Stimulated activated CD8-positive, alpha-beta memory T cell treated with anti-CD3 and anti-CD28 coated beads, Interleukin-12 subunit alpha, Interleukin-12 subunit beta, amount 100 ng/mL, for 4 hours (primary cell): Measurements from ENCODE around the gene PLEKHG5.
"Not testable (repeated sequence)": the region's sequence is repeated elsewhere in the genome, so short reads cannot be mapped to it uniquely, and the experiment has no call there.

Source experiments
- DNase-seq: peaks from one replicate; pipeline ENCODE4 v3.0.0-alpha.2; 2020; ENCODE audit warnings: low read depth

Gene PLEKHG5

DNA sequence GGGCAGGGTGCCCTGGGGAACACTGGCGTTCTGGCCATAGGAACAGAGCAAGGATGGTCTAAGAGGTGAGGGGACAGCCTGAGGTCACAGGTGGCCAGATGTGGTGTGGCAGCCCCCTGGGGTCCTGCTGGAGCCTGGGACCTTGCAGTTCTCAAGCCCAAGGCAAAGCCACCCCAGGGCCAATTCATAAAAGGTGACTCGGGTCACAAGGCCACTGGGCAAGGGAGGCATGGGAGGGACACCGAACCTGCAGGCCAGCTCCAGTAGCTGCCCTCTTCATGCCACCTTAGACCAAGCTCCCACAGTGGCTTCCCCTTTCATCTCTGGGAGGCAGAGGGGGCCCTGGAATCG lies 44.8 kb downstream of the PLEKHG5 start:
- DNase-seq, result no peak

DNA sequence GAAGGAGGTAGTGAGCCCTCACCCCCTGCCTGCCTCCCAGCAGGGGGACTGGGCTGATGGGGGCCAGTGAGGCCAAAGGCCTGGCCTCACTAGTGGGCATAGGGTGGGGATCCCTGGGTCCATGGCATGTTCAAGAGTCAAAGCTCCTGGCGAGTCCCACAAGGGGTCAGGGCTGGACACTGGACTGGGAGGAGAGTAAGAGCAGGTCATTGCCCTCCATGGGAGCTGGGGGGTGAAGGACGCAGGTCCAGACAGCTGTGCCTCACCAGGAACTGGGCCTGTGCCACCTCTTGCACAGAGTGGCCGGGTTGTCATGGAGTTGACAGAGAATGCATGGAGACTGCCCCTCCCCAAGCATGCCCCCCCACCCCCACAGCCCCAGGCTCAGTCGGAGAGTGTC lies 45.5 kb downstream of the PLEKHG5 start:
- DNase-seq, result not testable (repeated sequence)

DNA sequence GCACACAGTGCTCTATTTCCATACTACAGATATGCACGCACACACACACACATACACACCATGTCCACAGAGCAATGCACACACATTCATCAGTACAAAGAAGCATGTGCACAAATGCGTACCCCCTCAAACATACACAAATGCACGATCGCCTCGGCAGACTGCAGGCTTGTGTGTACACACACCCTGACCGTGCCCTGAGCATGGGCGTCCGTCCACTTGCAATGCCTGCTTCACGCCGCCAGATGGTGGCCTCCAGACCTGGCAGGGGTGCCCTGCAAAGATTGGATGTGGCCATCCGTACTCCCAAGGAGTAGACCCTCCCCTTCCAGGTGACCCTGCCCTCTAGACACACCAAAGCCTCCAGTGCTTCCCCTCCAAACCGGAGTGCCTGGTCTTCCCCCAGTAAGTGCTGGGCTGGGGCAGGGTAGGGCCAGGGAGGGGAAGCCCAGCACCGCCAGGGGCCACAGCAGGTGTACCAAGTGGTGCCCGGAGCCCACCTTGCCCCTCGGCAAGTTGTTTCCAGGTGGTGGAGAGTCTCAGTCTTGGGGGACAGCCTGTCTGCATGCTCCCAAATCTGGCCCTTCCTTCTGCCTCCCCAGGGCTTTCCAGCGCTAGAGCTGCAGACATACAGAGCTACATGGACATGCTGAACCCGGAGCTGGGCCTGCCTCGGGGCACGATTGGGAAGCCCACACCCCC lies 46.3 kb downstream of the PLEKHG5 start:
- no peak for DNase-seq

DNA sequence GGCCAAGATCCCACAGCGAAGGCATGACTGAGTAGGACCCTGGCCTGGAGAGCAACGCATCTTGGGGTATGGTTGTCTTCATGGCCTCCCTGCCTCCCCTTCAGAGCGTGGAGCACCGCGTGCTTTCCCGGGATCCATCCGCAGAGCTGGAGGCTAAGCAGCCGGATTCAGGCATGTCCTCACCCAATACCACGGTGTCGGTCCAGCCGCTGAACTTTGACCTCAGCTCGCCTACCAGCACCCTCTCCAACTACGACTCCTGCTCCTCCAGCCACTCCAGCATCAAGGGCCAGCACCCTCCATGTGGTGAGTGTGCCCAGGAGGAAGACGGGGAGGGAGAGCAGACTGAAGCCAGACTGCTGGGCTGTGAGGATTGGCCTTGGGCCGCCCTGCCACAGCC lies 47.1 kb downstream of the PLEKHG5 start:
- no peak for DNase-seq

DNA sequence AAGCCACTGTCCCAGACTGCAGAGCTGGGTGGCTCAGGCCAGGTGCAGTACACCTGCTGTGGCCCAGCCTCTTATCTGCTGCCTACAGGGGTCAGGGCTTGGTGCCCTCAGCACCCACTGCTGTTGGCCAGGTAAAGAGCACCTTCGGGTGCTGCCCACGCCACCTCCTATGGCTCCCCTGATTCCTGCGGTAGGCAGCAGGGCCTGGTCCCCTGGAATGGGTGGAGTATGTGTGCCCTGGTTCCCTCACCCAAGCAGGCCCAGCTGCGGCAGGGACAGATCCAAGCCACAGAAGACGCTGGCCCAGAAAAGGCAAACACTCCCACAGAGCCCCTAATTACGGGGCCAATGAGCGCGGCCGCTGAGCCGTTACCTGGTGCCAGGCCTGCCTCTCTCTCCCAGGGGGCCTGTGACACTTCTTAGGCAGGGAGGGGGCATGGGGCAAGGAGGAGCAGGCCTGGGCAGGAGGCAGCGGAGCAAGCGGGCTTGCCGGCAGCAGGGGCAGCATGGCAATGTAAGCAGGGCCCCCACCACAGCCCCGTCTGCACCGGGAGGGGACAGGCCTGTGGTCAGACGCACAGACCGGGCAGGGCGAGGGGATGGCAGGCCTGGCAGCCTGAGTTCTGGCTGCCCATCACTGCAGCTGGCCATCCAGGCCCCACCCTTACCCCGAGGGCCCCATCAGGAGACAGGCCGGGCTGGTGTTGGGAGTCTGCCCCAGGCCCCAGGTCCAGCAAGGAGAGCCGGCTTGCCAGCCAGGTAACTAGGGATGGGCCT lies 47.9 kb downstream of the PLEKHG5 start:
- no peak for DNase-seq

DNA sequence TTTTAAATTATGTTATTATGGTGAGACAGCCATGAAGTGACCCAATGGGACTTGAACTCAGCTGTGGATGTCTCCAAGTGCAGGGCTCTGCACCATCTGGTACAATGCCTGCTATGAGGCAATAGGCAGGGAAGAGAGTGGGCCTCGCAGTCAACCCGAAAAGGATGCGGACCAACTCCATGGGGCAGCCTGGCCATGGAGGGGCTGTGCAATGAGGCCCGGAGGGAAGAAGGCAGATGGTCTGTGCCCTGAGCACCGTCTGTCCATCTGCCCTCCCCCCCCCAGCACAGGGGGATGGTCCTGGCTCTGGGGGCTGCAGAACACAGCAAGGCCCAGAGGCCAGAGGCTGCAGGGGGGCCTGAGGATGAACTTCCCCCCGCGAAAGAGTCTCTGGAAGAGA lies 49.9 kb downstream of the PLEKHG5 start:
- DNase-seq, result no peak

DNA sequence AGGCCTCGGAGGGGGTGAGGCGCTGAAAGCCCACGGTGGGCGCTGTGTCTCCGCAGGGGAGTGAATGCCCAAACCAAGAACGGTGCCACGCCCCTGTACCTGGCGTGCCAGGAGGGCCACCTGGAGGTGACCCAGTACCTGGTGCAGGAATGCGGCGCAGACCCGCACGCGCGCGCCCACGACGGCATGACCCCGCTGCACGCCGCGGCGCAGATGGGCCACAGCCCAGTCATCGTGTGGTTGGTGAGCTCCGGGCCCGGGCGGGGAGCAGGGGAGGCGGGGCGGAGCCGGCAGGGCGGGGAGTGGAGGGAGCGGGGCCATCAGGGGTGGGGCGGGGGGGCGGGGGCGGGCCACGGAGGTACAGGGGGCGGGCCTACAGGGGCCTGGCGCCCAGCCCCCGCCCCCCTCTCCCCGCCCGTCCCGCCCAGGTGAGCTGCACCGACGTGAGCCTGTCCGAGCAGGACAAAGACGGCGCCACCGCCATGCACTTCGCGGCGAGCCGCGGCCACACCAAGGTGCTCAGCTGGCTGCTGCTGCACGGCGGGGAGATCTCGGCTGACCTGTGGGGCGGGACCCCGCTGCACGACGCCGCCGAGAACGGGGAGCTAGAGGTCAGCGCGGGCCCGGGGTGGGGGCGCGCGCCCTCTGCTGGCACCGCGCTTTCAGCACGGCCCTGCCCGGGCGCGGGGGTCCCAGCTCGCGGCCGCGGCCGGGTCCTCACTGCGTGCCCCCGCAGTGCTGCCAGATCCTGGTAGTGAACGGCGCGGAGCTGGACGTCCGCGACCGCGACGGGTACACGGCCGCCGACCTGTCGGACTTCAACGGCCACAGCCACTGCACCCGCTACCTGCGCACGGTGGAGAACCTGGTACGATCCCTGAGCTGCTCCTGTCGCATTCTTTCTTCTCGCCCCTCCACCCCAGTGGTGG lies 51.0 kb downstream of the PLEKHG5 start:
- peak; percentile 57 for DNase-seq

DNA sequence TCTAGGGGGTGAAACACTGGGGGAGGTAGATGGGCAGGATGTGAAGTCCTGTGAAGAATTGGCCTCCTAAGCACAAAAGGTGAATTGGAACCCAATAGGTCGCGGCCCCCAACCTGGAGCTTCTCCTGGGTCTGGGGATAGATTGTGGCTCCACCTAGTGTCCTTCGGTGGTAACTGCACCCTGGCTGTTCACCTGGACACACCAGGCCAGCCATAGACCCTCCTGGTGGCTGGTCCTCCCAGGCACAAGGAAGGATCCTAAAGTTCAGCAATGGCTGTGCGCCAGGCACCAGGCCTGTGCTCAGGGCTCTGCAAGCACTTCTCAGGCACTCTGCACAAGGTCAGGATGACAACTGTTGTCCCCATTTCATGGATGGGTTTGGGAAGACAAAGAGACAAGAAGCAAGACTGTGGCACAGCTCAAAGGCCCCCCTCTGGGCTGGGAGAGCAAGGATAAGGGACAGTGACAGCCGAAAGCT lies 53.4 kb downstream of the PLEKHG5 start:
- DNase-seq, result peak; percentile 41

DNA sequence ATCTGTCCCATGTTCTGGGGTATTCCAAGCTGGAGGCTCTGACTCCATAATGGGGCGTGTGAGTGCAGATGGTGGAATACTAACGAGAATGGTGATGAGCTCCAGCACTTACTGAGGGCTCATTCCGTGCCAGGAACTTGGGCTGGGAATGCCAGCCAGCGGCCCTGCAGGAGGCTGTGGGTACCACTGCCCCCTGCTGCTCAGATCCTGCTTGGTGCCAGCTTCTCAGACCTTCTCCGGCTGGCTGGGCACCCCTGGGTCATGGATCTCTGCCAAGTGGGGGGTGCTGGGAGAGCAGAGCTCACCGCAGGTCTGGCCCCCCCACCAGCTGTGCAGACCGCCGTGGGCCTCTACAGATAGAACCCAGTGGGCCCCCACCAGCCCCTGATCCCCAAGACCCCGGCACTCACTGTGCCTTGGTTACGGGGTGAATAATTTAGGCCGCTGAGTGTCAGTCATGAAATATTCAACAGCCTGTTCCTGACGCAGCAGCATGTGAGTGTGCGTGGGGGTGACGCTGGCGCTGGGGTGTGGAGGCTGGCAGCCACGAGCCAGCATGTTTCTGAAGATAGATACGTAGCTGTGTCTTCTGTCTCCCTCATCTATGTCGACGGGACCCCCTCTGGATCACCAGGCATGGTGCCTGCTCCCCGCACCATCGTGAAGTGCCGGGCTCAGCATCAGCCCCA lies 54.3 kb downstream of the PLEKHG5 start:
- not testable (repeated sequence) for DNase-seq

DNA sequence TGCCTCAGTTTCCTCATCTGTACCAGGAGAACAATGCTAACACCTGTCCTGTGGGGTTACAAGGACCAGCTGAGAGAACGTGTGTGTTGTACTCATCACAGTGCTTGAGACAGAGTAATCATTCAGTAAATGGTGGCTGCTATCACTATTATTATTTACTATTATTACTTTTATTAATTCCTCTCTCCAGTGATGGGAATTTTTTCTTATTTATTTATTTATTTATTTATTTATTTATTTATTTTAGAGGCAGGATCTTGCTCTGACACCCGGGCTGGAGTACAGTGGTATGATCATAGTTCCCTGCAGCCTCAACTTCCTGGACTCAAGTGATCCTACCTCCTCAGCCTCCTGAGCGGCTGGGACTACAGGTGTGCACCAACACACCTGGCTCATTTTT lies 55.2 kb downstream of the PLEKHG5 start:
- DNase-seq, result not testable (repeated sequence)

DNA sequence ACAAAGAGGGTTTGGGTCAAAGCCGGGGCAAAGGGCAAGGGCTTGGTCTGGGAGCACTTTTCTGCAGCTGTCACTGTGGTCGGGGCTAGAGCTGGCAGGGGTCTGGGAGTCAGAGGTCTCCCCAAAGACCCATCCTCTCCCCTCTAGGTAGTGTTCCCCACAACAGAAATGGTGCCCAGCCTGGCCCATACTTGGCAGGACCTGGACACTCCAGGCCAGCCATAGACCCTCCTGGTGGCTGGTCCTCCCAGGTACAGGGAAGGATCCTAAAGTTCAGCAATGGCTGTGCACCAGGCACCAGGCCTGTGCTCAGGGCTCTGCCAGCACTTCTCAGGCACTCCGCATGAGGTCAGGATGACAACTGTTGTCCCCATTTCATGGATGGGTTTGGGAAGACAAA lies 55.9 kb downstream of the PLEKHG5 start:
- no peak for DNase-seq

DNA sequence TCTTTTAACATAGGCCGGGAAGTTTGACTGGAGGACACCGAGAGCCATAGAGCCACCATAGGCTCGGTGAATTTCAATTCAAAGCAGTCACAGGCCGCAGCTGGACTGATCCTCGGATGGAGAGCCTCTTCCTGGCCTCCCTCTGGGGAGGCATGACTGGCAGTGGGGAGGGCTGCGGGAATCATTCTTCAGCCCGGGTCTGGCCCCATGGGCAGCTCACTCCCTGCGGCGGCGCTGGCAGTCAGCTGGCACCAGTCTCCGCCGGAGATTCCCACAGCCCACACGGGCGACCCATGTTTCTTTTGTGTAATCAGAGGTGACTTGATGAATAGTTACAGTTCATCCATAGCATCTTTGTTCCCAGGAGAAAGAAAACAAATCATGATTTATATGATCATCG lies 56.3 kb downstream of the PLEKHG5 start:
- no peak for DNase-seq

DNA sequence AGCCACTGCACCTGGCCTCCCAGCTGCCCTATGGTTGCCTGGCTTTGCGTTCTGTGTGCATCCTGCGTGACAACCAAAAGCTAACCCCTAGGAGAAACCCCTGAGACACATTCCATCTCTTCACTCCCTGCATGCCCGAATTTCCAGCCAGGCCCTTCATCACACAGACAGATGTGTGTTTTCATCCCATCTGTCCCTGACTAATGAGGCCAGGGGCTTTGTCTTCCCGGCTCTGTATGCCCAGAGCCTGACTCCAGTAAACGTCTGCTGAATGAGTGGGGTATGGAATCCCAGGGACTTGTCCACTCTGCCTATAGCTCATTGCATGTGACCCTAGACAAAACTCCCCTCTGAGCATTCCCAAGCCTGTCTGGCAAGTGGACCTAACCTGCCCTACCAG lies 57.3 kb downstream of the PLEKHG5 start:
- no peak for DNase-seq

DNA sequence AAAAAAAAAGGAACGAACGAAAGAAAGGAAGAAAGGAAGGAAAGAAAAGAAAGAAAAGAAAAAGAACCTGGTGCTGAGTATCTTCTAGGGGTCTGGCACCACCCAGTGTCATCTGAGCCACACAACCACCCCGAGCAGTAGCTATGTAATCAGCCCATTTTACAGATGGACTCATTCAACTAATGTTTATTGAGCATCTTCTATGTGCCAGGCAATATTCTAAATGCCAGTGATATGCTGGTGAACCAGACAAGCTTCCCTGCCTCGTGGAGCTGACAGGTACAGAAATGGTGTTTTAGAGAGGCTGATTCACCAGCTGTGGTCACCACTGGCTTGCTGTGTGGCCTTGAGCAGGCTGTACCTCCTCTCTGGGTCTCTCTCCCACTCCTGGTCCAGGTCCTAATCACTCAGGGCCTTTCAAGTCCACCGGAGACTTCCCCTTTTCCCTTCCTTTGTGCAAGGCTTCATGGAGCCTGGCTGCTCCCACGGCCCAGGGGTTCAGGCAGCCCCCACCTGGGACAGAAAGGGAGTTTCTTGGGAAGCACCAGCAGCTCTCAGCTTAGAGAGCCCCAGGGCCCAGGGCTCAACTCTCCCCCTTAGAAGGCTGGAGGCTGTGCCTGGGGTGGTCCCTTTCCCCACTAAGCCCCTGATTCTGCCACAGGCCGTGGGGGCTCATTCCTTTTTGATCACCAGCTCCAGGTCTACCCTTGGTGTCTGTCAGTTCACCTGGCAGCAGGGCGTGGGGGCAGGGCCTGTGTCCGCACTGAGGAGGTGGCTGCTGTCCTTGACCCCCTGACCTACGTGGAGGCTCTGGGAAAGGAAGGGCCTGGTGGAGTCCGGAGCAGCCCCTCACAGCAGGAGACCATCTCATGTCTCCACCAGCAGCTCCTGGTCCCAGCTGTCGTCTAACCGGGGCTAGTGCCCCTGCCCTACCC lies 59.6 kb downstream of the PLEKHG5 start:
- not testable (repeated sequence) for DNase-seq

DNA sequence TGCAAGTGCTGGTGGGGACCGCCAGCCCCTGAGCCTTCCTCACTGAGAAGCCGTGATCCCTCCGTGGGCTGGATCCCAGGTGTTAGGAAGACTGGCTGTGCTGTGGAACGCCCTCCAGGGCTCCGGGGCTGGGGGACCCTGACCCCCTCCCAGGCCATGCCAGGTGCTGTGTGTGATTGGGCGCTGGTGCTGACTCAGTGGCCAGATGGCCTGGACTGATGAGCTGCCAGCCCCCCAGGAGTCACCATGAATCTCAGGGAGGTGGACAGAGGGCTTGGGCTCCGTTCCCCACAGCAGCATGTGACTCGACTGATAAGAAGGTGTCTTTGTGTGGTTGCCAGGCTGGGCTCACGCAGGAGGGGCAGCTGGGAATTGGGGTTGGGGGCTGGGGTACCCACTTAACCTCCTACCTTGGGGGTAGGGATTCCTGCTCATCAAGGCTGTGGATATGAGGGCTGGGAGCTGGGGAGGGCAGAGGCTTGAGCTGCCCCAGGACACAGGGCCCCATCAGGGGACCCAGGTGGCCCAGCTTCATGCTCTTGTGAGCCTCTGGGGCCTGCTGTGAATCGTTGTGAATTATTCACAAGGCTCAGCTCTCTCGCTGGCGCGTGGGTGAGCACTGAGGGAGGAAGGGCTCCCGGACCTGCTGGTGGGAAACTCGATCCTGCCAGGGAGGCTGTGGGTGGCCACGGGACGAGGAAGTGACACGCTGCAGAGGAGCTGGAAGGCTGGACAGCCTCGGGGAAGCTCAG lies 61.6 kb downstream of the PLEKHG5 start:
- not testable (repeated sequence) for DNase-seq

DNA sequence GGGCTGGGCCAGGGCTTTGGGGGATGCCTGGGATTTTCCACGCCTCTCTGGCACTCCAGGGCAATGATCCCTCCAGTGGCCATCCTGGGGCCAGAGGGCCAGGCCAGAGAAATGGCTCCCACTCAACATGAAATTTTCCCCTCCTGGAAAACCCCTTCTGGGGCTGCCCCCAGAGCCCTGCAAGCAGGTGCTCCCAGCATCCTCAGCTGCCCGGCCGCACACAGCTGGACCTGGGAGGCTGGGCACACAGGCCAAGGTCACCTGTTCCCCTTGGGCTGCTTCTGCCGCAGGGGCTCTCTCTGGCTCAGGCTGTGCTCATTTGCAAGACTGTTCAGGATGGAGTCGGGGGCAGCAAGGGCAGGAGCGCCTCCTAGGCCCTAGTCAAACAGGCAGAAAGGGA lies 63.0 kb downstream of the PLEKHG5 start:
- not testable (repeated sequence) for DNase-seq

DNA sequence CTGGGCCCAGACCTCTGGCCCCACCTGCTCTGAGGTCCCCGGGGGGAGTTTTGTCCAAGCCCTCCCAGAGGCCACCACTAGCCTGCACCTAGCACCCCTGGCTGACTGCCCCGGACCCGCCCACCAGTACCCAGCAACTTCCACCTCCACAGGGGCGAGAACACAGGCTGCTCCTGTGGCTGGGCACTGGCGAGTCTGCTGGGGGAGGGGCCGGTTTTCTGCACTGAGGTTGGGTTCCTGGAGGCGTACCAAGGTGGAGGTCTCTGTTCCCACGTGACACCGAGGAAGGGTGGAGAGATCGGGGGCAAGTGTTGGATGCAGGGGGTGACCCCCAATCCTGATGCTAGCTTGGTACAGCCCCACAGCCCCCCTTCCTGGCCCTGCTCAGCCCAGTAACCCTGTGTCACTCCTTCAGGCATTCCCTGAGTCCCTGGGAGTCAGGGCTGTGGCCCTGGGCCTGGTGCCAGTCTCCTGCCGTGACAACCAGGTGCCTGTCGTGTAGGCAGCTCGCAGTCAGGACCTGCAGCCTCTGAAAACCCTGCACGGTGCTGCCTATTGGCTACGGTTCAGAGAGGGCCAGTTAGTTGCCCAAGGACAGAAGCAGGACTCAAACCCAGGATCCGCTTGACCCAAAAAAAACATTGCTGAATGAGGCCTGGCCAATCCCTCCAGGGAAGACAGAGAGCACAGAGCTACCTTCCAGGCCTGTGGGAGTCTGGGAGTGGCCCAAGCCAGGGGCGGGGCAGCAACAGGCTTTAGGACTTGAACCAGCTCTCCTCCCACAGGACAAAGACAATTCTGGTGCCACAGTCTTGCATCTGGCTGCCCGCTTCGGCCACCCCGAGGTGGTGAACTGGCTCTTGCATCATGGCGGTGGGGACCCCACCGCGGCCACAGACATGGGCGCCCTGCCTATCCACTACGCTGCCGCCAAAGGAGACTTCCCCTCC lies 63.8 kb downstream of the PLEKHG5 start:
- no peak for DNase-seq

DNA sequence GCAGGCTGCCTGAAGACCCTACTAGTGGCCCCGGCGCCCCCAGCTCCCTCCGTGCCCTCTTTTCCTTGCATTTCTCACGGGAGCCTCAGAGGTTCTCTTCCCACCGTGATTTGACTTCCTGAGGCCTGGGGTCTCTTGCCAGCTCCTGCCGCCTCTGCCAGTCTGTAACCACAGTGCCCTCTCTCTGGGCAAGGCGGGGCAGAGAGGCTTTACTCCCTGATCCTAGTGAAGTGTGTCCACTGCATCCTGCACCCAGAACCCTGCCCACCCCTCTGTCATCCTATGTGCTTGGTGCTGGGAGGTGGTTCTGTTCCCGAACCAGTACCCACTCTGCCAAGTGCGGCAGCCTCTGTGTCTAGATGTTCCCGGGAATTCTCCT lies 64.5 kb downstream of the PLEKHG5 start:
- no peak for DNase-seq
